Activated CD4-positive, alpha-beta T cell treated with anti-CD3 and anti-CD28 coated beads for 36 hours (primary cell): ENCODE results near the gene PTK6. TPM values are rescaled to one million over a fixed set of nuclear protein-coding genes. Genes with fewer than 3 reads are reported as not detected.
A peak's percentile ranks its signal among the peaks of the same experiment; 100 is the strongest.

Experiments used
- ATAC-seq: fragments of 200-7000 bp; cut with Tn5 transposase; one replicate; pipeline ENCODE4 v1.10.0; 2021; ENCODE audit warnings: mild to moderate bottlenecking, moderate library complexity
- CTCF ChIA-PET: fragments of 350-600 bp; sonication (Branson Sonifier 250); formaldehyde crosslinking; loops from one replicate; lab custom pipeline; 2021; ENCODE audit warnings: antibody characterized with exemption; lab: Charles Lee
- POLR2A ChIA-PET: fragments of 350-600 bp; sonication (Branson Sonifier 250); formaldehyde crosslinking; loops from one replicate; lab custom pipeline; 2021; ENCODE audit warnings: antibody characterized with exemption, inconsistent platforms; lab: Charles Lee
- DNase-seq: peaks from one replicate; pipeline ENCODE4 v3.0.0-alpha.2; 2020
- H3K27ac Mint-ChIP-seq: one replicate; pipeline ENCODE4 v1.8.0; 2021; ENCODE audit warnings: mixed read lengths
- H3K27me3 Mint-ChIP-seq: one replicate; pipeline ENCODE4 v1.8.0; 2021; ENCODE audit warnings: mixed read lengths
- H3K36me3 Mint-ChIP-seq: one replicate; pipeline ENCODE4 v1.8.0; 2021; ENCODE audit warnings: low read depth, mixed read lengths
- H3K4me1 Mint-ChIP-seq: one replicate; pipeline ENCODE4 v1.8.0; 2021; ENCODE audit warnings: mixed read lengths
- H3K4me3 Mint-ChIP-seq: one replicate; pipeline ENCODE4 v1.8.0; 2021; ENCODE audit warnings: mild to moderate bottlenecking, moderate library complexity, mixed read lengths
- H3K9me3 Mint-ChIP-seq: one replicate; pipeline ENCODE4 v1.8.0; 2021; ENCODE audit warnings: low read depth, mixed read lengths
- intact Hi-C, 2 experiments: fragments of 100-400 bp; cut with DNase I in 1 of 2; cut with micrococcal nuclease in 1 of 2; formaldehyde crosslinking; loops; one replicate each; pipeline versions ENCODE4 v1.14.2 to v1.15.1; 2022 to 2024; cut with DNase I, micrococcal nuclease
- total RNA-seq, 2 experiments: library from RNA; stranded (reverse); gene quantifications; one replicate each; pipeline ENCODE4 v1.2.3, GENCODE V29; 2021

The PTK6 gene
- total RNA-seq, 2 experiments from 2014 or later, result 0.25 to 0.48 TPM

DNA sequence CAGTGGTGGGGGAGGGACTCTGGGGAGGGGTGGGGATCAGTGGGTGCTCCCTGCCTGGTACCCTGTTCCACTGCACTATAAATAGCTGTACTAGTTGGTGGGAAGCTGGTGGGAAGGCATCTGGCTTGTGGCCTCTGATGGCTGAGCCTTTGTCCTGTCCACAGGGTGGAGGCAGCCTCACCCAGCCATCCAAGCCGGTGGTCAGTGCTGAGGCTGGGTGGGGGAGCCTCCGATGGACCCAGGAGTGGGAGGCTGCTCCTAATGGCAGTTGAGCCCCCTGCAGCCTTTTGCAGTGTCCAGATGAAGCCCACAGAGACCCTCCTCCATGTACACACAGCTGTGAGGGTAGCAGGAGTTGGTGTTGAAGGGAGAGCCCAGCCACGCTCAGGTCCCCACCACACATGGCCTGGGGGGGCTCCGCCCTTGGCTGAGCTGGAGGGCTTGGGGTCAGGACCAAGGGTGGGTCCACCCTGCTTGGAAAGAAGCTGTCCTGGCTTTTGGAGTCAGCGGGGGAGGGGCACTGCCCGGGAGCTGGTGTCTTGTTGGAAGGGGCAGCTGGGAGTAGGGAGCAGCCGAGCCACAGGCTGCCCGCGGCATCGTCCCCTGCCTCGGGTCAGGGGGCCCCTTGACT, 14.1 kb downstream of the PTK6 start:
- intact Hi-C loops, result loop anchor here (5.0 kb wide), 2 partner anchors 86 to 251 kb away; partner anchors contain the start of gene ARFGAP1 (in 1 of the 2)
- ATAC-seq, result no peak
- no peak overlapping the region for H3K4me3 Mint-ChIP-seq
- ChIA-PET CTCF (interaction anchor here (0.6 to 1.5 kb wide), 4 partner anchors 26 to 342 kb away, joined by 3 to 4 read pairs (median 3); no protein-coding TSS in a partner anchor), POLR2A (interaction anchor here (0.6 to 2.4 kb wide), 2 partner anchors 30 to 1553 kb away, joined by 4 to 6 read pairs; no protein-coding TSS in a partner anchor)
- H3K27me3 Mint-ChIP-seq, result no peaks in the 10 kb centered on the region
- peaks cover 29% of the 10 kb centered on the region for H3K36me3 Mint-ChIP-seq
- peaks cover 4% of the 10 kb centered on the region for H3K9me3 Mint-ChIP-seq
- no peak overlapping the region for H3K27ac Mint-ChIP-seq
- peaks cover 13% of the 10 kb centered on the region for H3K4me1 Mint-ChIP-seq
- DNase-seq, result no peak

DNA sequence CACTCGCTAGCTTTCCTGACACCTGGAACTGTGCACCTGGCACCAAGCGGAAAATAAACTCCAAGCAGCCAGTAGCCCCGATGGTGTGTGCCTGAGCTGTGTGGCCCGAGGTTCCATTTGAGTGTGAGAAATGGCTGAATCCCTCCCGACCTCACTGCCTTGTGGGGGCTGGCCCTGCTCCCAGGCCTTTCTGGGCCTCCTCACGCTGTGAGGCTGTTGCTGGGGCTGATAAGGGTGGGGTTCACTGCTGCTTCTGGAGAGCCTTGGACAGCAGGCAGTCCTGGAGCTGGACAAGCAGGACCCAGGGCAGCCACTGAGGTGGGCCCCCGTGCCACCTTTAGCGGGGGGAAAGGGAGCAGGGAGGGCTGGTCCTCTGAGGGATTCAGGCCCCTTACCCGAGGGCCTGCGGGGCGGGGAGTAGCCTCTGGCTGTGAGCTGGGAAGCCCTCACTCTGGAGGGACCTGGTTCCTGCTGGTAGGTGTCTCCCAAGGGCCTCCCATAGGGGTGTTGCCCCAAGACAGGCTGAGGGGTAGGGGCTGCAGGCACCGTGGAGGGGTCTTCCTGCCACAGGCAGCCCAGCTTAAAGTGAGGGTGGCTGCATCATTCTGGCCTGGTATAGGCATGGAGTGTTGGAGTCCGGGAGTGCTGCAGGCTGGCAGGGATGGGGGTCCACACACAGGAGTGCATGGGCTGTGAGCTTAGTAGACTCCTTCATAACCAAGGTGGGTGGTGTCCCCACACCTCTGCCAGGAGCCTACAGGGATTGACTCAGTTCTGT, 14.9 kb downstream of the PTK6 start:
- H3K4me3 Mint-ChIP-seq, result peak overlapping the region; percentile 77
- DNase-seq, result no peak
- no peak for ATAC-seq
- H3K4me1 Mint-ChIP-seq, result peaks cover 10% of the 10 kb centered on the region
- no peaks in the 10 kb centered on the region for H3K27me3 Mint-ChIP-seq
- peaks cover 29% of the 10 kb centered on the region for H3K36me3 Mint-ChIP-seq
- CTCF ChIA-PET, result interaction anchor here (0.6 to 4.0 kb wide), 5 partner anchors 15 to 451 kb away, joined by 3 to 21 read pairs (median 4); partner anchors contain the start of gene PTK6
- POLR2A ChIA-PET, result interaction anchor here (0.6 to 2.4 kb wide), 2 partner anchors 31 to 1553 kb away, joined by 4 to 6 read pairs; no protein-coding TSS in a partner anchor
- intact Hi-C loops, result loop anchor here (5.0 kb wide), 2 partner anchors 85 to 250 kb away; partner anchors contain the start of gene ARFGAP1 (in 1 of the 2)
- no peak overlapping the region for H3K27ac Mint-ChIP-seq
- peaks cover 4% of the 10 kb centered on the region for H3K9me3 Mint-ChIP-seq

DNA sequence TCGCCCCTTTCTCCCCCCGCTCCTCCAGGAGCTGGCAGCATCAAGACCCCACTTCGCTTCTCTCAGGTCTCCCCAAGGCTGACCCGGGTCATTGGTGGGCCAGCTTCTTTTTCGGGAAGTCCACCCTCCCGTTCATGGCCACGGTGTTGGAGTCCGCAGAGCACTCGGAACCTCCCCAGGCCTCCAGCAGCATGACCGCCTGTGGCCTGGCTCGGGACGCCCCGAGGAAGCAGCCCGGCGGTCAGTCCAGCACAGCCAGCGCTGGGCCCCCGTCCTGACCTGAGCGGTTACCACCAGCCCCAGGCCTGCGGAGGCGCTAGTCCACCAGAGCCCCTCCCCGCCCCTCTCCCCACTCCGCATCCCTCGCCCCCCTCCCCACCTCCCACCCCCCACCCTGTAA, 15.6 kb downstream of the PTK6 start:
- H3K27ac Mint-ChIP-seq, result peak overlapping the region; percentile 51
- ATAC-seq (no peak), DNase-seq (no peak)
- intact Hi-C loops, result loop anchor here (1.0 to 5.0 kb wide), 8 partner anchors 25 to 733 kb away; partner anchors contain the start of genes ARFGAP1 (in 1 of the 2), PCMTD2 (in 1 of the 2), TCEA2 (in 1 of the 2) and YTHDF1 (in 1 of the 2)
- CTCF ChIA-PET, result interaction anchor here (0.6 to 4.0 kb wide), 6 partner anchors 16 to 452 kb away, joined by 4 to 21 read pairs (median 4); partner anchors contain the start of genes PTK6 and RTEL1
- peaks cover 29% of the 10 kb centered on the region for H3K36me3 Mint-ChIP-seq
- POLR2A ChIA-PET, result interaction anchor here (0.6 to 2.4 kb wide), 2 partner anchors 16 to 31 kb away, joined by 4 to 6 read pairs; partner anchors contain the start of gene PTK6
- peaks cover 4% of the 10 kb centered on the region for H3K9me3 Mint-ChIP-seq
- peaks cover 10% of the 10 kb centered on the region for H3K4me1 Mint-ChIP-seq
- no peaks in the 10 kb centered on the region for H3K27me3 Mint-ChIP-seq
- peak overlapping the region; percentile 77 for H3K4me3 Mint-ChIP-seq

DNA sequence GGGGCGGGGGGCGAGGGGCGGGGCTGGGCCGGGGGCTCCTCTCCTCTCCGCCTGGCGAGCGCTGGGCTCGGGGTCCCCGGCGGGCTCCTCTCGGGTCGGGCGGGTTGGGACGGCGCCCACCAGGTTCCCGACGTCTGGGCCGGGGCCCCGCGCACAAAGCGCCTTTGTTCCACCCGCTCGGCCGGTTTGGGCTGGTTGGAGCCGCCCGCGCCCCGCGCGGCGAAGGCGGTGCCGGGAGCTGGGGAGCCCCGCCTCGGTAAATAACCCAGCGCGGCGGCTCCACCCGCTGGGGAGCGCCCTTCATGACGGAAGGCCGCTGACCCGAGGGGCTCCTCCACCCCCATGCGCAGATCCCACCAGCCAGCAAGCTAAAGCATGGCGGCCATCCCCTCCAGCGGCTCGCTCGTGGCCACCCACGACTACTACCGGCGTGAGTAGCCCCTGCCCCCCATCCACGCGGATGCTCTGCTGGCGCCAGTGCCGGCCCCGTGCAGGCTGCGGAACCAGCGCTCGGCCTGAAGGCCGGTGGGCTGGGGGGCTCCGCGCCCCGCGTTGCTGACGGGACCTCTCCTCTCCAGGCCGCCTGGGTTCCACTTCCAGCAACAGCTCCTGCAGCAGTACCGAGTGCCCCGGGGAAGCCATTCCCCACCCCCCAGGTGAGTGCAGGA, 16.1 kb downstream of the PTK6 start:
- ATAC-seq, result peak; percentile 72
- Mint-ChIP-seq H3K27me3 (no peaks in the 10 kb centered on the region), H3K36me3 (peaks cover 29% of the 10 kb centered on the region), H3K4me3 (peak overlapping the region; percentile 77), H3K9me3 (peaks cover 4% of the 10 kb centered on the region), H3K27ac (peak overlapping the region; percentile 51), H3K4me1 (peaks cover 10% of the 10 kb centered on the region)
- ChIA-PET POLR2A (interaction anchor here (0.5 to 2.4 kb wide), 4 partner anchors 16 to 431 kb away, joined by 3 to 6 read pairs (median 4); partner anchors contain the start of gene PTK6), CTCF (interaction anchor here (0.6 to 4.0 kb wide), 7 partner anchors 17 to 559 kb away, joined by 3 to 21 read pairs (median 4); partner anchors contain the start of genes PTK6 and RTEL1)
- intact Hi-C loops, result loop anchor here (1.0 to 5.0 kb wide), 18 partner anchors 16 to 734 kb away; partner anchors contain the start of genes ARFGAP1 (in 1 of the 2), GMEB2 (in 1 of the 2), PCMTD2 (in 1 of the 2) and PRPF6 (in 1 of the 2)
- peak; percentile 86 for DNase-seq

DNA sequence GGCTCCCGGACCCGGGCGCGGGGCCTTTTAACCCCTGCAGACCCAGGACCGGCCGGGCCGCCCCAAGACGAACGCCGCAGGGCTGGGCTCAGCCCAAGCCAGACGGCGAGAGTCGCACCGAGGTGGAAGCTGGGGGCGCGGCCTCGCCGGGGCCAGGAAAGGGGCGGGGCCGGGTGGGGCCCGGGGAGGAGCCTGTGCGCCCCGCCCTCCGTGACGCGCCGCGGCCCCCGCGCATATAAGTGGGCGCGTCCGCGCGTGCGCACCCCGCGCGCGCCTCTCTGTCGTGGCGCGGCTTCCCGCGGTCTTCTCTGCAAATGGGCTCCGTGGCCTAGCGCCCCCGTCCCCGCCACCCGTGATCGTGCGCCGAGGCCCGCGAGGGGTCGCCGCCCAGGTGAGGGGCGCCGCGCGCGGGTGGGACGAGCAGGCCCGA, 16.7 kb downstream of the PTK6 start, which contains the start of gene PPDPF:
TSS of gene PPDPF (plus strand) at position 262 of the 430 bp plus-strand sequence. CDS start 544 bp downstream, outside the sequence.
- H3K9me3 Mint-ChIP-seq, result peaks cover 4% of the 10 kb centered on the region
- ChIA-PET POLR2A (interaction anchor here (0.5 to 0.6 kb wide), 2 partner anchors 83 to 431 kb away, joined by 3 to 4 read pairs; no protein-coding TSS in a partner anchor), CTCF (interaction anchor here (0.7 to 4.0 kb wide), 4 partner anchors 17 to 560 kb away, joined by 3 to 21 read pairs (median 4); partner anchors contain the start of genes PTK6 and RTEL1)
- H3K27me3 Mint-ChIP-seq, result no peaks in the 10 kb centered on the region
- intact Hi-C loops, result loop anchor here (1.0 to 5.0 kb wide), 17 partner anchors 17 to 734 kb away; partner anchors contain the start of genes ARFGAP1 (in 1 of the 2), GMEB2 (in 1 of the 2), PCMTD2 (in 1 of the 2) and PRPF6 (in 1 of the 2)
- peaks cover 29% of the 10 kb centered on the region for H3K36me3 Mint-ChIP-seq
- ATAC-seq, result peak; percentile 80
- peak; percentile 93 for DNase-seq
- peak within 1 kb of the TSS; percentile 77 for H3K4me3 Mint-ChIP-seq
- H3K27ac Mint-ChIP-seq, result peak within 1 kb of the TSS; percentile 78
- H3K4me1 Mint-ChIP-seq, result peaks cover 10% of the 10 kb centered on the region

DNA sequence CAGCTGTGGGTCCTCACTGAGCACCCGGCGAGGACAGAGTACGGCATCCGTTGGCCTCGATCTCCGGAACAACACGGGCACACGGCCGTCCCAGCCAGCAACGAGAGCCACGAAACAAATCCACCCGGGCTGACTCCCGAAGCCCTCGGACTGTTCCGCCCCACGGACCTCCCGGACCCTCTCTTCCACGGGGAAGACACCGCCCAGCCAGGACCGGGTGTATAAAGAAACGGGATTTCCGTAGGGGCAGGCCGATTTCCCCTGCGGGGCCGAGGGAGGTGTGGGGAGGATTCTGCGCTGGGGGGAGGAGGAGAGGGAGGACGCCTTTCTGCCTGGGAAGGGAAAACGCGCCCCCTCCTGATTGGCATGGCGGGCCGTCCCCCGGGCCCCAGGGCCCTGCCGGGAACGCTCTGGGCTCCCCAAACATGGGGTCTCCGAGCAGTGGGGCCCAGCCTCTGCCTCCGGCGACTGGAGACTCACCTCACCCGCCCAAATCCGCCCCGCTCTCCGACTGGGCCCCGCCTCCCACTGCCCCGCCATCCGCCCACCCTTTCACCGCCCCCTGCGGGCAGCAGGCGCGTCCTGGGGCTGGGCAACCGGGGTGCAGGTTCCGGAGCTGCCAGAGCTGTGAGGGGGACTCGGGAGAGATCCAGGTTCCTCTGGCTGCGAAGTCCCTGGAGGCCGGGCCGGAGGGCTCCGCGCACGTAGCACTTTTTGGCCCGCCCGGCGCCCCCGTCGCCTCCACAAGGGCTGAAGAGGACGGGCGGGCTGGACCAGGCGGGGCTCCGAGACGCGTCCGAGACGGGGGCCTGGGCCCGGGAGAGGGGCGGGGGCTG, 17.3 kb downstream of the PTK6 start:
- H3K27ac Mint-ChIP-seq, result peak overlapping the region; percentile 47
- H3K36me3 Mint-ChIP-seq, result peaks cover 29% of the 10 kb centered on the region
- intact Hi-C loops, result loop anchor here (1.0 to 5.0 kb wide), 17 partner anchors 17 to 735 kb away; partner anchors contain the start of genes ARFGAP1 (in 1 of the 2), GMEB2 (in 1 of the 2), PCMTD2 (in 1 of the 2) and PRPF6 (in 1 of the 2)

DNA sequence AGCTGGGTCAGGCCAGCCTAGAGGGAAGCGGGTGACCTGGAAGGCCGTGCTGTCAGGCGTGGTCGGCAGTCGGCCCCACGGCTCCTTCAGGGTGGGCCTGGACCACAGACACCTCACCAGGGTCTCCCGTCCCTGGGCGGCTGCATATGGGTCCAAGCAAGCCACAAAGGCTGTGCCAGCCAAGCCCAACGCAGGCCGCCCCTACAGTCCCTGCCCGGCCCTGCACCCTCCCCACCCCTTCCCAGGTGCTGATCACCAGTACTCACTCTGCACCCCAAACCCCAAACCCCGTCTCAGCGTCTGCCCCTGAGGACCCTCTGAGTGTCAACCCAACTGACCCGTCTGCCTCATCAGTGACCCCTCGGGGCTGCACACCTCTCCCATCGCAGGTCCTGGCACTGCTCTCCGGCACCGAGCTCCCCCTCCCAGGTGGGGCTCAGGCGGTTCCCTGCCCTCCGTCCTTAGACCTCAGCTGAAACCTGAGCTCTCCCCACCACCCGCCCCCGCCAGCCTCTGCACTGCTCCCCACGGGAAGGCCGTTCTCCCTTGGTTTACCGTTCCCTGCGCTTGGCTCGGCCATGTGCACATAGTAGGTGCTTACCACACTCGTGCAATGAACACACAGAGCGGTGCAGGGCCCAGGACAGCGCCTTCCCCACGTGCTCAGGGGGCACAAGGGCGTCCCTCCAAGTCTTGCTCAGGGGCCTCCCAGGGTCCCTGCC, 18.1 kb downstream of the PTK6 start:
- Mint-ChIP-seq H3K4me3 (peak overlapping the region; percentile 77), H3K27ac (peak overlapping the region; percentile 47), H3K9me3 (peaks cover 10% of the 10 kb centered on the region), H3K4me1 (peaks cover 12% of the 10 kb centered on the region), H3K27me3 (peaks cover 4% of the 10 kb centered on the region), H3K36me3 (peaks cover 29% of the 10 kb centered on the region)
- intact Hi-C loops, result no loop called here
- ATAC-seq (no peak), DNase-seq (no peak)
- ChIA-PET CTCF (interaction anchor here (0.6 to 4.0 kb wide), 2 partner anchors 19 to 513 kb away, joined by 3 to 21 read pairs; partner anchors contain the start of gene PTK6), POLR2A (interaction anchor here (0.6 kb wide), 1 partner anchor 464 kb away, joined by 4 read pairs; no protein-coding TSS in a partner anchor)

More for the DNA sequence above, 17.3 kb downstream of the PTK6 start:
- peaks cover 2% of the 10 kb centered on the region for H3K27me3 Mint-ChIP-seq
- peaks cover 6% of the 10 kb centered on the region for H3K9me3 Mint-ChIP-seq
- ChIA-PET CTCF (interaction anchor here (0.6 to 4.0 kb wide), 4 partner anchors 18 to 560 kb away, joined by 3 to 21 read pairs (median 4); partner anchors contain the start of gene PTK6), POLR2A (no interaction called here)
- DNase-seq, result peak; percentile 74
- H3K4me3 Mint-ChIP-seq, result peak overlapping the region; percentile 77
- peak; percentile 55 for ATAC-seq
- peaks cover 10% of the 10 kb centered on the region for H3K4me1 Mint-ChIP-seq

DNA sequence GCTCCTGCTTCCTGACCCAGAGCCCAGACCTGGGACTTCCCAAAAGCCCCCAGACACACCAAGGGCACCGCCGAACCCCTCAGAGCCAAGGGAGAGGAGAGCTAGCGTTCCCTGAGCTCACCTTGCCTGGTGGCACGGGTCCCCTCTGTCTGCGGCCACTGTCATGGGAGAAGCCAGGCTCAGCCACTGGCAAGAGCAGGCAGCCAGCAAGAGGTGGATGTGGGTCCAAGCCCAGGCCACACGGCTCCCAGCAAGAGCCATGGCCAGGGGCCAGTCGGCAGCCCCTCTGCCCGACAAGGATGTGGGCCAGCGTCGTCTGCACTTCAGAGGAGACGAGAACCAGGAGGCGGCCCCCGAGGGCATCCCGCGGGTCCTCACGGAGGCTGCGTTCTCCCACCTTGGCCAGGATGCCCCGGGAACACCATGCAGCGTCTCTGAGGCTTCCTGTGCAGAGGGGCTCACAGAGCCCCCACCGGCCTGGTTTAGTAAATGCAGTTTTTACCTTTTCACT, 18.8 kb downstream of the PTK6 start:
- Mint-ChIP-seq H3K9me3 (peaks cover 9% of the 10 kb centered on the region), H3K4me1 (peaks cover 12% of the 10 kb centered on the region), H3K36me3 (peaks cover 23% of the 10 kb centered on the region), H3K4me3 (no peak overlapping the region), H3K27ac (no peak overlapping the region), H3K27me3 (peaks cover 6% of the 10 kb centered on the region)
- POLR2A ChIA-PET, result no interaction called here
- CTCF ChIA-PET, result no interaction called here
- intact Hi-C loops, result no loop called here
- DNase-seq, result no peak
- no peak for ATAC-seq
